Measurements from ENCODE around the gene GGT5. TPM values are rescaled to one million over a fixed set of nuclear protein-coding genes. Genes with fewer than 3 reads are reported as not detected.

Gene GGT5
- total and polyA plus RNA-seq, 2 donors (not counting 1 experiment from before 2014, with no cell fraction given): under 0.01 to 9.1 TPM

DNA sequence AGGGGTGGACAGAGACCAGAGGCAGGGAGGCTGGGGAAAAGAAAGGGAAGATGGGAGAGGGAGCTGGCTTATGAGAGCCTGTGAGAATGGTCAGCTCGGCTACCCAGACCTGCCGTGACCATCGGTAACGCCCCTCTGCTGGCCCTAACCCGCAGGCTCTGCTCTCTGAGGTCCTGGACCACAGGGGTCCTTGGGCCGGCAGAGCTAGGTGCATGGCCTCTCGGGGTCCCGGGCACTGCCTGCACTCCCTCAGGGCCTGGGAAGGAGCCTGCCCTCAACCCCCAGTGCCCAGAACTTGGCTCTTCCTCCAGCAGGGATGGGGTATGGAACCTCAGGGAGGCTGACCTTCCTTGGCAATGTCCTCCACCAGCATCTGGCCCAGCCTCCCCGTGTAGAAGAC, 13.2 kb downstream of the GGT5 start:
- no peak overlapping the region for H3K27ac ChIP-seq (ENCODE audit: insufficient read depth, low read length)
- no peak overlapping the region for H3K4me3 ChIP-seq (replicated peaks in 1 of 4; ENCODE audit: control extremely low read depth in 1 of 4, insufficient read depth in 1 of 4, low read depth in 3 of 4, low read length in 4 of 4)
- no peaks in the 10 kb centered on the region for H3K4me1 ChIP-seq (ENCODE audit: control insufficient read depth, extremely low read depth, insufficient read depth, low read length)
- no peaks in the 10 kb centered on the region for H3K36me3 ChIP-seq (ENCODE audit: control insufficient read depth, insufficient read depth, low read length)
- TF ChIP-seq, protein P1, sequence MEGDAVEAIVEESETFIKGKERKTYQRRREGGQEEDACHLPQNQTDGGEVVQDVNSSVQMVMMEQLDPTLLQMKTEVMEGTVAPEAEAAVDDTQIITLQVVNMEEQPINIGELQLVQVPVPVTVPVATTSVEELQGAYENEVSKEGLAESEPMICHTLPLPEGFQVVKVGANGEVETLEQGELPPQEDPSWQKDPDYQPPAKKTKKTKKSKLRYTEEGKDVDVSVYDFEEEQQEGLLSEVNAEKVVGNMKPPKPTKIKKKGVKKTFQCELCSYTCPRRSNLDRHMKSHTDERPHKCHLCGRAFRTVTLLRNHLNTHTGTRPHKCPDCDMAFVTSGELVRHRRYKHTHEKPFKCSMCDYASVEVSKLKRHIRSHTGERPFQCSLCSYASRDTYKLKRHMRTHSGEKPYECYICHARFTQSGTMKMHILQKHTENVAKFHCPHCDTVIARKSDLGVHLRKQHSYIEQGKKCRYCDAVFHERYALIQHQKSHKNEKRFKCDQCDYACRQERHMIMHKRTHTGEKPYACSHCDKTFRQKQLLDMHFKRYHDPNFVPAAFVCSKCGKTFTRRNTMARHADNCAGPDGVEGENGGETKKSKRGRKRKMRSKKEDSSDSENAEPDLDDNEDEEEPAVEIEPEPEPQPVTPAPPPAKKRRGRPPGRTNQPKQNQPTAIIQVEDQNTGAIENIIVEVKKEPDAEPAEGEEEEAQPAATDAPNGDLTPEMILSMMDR (conservative IDR thresholded peaks at IDR 0.05 in 1 of 2, IDR thresholded peaks at IDR 0.05 in 1 of 2; ENCODE audit: low read depth in 1 of 2, low read length in 2 of 2): no peak
- no peak for TF ChIP-seq EZH2 (IDR thresholded peaks at IDR 0.05; ENCODE audit: low read length, missing control alignments)
- no peaks in the 10 kb centered on the region for H3K9me3 ChIP-seq (ENCODE audit: control insufficient read depth, insufficient read depth, low read depth, low read length)
- no peak overlapping the region for H3K9ac ChIP-seq (ENCODE audit: insufficient read depth, low read length)
- no peaks in the 10 kb centered on the region for H3K27me3 ChIP-seq (ENCODE audit: control insufficient read depth, insufficient read depth, low read length)
- H2AFZ ChIP-seq (ENCODE audit: low read length): no peak overlapping the region
- no peaks in the 10 kb centered on the region for H4K20me1 ChIP-seq (ENCODE audit: control insufficient read depth, extremely low read depth, insufficient read depth, low read length)
- no peak for DNase-seq (ENCODE audit: low read depth in 2 of 2)
- no peaks in the 10 kb centered on the region for H3K79me2 ChIP-seq (ENCODE audit: control insufficient read depth, insufficient read depth, low read length)
- no peak overlapping the region for H3K4me2 ChIP-seq (ENCODE audit: extremely low read depth, insufficient read depth, low read length)

DNA sequence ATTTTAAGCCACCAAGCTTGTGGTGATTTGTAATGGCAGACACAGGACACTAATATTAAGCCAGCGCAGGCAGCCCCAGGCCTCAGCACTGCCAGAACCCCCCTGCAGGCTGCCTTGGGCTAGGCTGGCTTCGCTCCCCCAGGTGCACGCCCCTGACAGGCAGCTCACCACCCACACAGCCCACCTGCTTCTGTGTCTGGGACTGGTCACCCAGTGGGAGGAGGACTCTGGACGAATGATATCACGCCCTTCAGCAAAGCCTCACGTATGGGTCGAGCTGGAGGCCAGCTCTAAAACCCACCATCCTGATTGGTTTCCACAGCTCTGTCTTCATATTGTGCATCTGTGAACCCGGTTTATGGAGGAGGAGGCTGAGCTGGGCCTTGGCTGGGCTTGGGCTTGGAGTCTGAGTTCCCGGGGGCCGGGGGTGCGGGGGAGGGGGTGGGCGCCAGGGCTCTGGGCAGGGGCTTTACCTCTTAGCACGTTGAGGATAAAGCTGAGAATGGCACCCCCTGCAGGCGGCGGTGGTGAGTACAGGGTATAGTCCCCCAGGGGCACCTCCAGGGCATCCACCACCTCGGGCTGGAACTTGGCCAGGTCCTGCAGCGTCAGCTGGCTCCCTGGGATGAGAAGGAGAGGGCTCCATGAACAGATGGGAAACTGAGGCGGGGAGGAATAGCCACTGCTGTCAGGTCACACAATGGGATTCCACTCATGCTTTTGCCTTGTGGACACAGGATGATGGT, 13.8 kb downstream of the GGT5 start:
- H3K79me2 ChIP-seq (ENCODE audit: control insufficient read depth, insufficient read depth, low read length): no peaks in the 10 kb centered on the region
- no peaks in the 10 kb centered on the region for H3K4me1 ChIP-seq (ENCODE audit: control insufficient read depth, extremely low read depth, insufficient read depth, low read length)
- no peaks in the 10 kb centered on the region for H3K9me3 ChIP-seq (ENCODE audit: control insufficient read depth, insufficient read depth, low read depth, low read length)
- H3K9ac ChIP-seq (ENCODE audit: insufficient read depth, low read length): no peak overlapping the region
- DNase-seq (ENCODE audit: low read depth in 2 of 2): no peak
- H3K27ac ChIP-seq (ENCODE audit: insufficient read depth, low read length): no peak overlapping the region
- no peaks in the 10 kb centered on the region for H3K27me3 ChIP-seq (ENCODE audit: control insufficient read depth, insufficient read depth, low read length)
- H3K36me3 ChIP-seq (ENCODE audit: control insufficient read depth, insufficient read depth, low read length): no peaks in the 10 kb centered on the region
- H3K4me2 ChIP-seq (ENCODE audit: extremely low read depth, insufficient read depth, low read length): no peak overlapping the region
- H4K20me1 ChIP-seq (ENCODE audit: control insufficient read depth, extremely low read depth, insufficient read depth, low read length): no peaks in the 10 kb centered on the region
- no peak overlapping the region for H3K4me3 ChIP-seq (replicated peaks in 1 of 4; ENCODE audit: control extremely low read depth in 1 of 4, insufficient read depth in 1 of 4, low read depth in 3 of 4, low read length in 4 of 4)
- no peak overlapping the region for H2AFZ ChIP-seq (ENCODE audit: low read length)
- TF ChIP-seq, protein P1 (conservative IDR thresholded peaks at IDR 0.05 in 1 of 2, IDR thresholded peaks at IDR 0.05 in 1 of 2; ENCODE audit: low read depth in 1 of 2, low read length in 2 of 2): peak in 1 of 2 donors; percentile 21
- no peak for TF ChIP-seq EZH2 (IDR thresholded peaks at IDR 0.05; ENCODE audit: low read length, missing control alignments)

DNA sequence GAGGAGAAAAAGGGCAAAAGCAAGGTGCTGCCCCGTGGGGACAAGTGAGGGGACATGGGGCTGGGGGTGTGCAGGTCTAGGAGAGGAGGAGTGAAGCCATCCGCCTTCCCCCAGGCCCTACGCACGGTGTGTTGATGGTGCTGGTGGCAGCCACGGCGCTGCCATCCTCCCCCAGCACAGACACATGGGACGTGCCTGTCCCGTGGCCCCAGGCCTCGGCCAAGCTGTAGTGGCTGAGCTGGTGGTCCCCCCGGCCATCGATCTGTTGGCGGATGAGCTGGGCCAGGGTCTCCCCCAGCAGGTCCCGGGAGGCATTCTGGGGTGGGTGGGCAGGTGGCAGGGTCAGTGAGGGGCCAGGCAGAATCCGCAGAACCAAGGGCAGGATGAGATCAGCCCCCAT, 18.9 kb downstream of the GGT5 start:
- Histone ChIP-seq H2AFZ (ENCODE audit: low read length) (no peak overlapping the region), H3K9ac (ENCODE audit: insufficient read depth, low read length) (no peak overlapping the region), H3K4me1 (ENCODE audit: control insufficient read depth, extremely low read depth, insufficient read depth, low read length) (no peaks in the 10 kb centered on the region), H3K4me2 (ENCODE audit: extremely low read depth, insufficient read depth, low read length) (no peak overlapping the region), H3K27me3 (ENCODE audit: control insufficient read depth, insufficient read depth, low read length) (no peaks in the 10 kb centered on the region), H3K4me3 (replicated peaks in 1 of 4; ENCODE audit: control extremely low read depth in 1 of 4, insufficient read depth in 1 of 4, low read depth in 3 of 4, low read length in 4 of 4) (no peak overlapping the region), H3K9me3 (ENCODE audit: control insufficient read depth, insufficient read depth, low read depth, low read length) (no peaks in the 10 kb centered on the region), H4K20me1 (ENCODE audit: control insufficient read depth, extremely low read depth, insufficient read depth, low read length) (no peaks in the 10 kb centered on the region), H3K36me3 (ENCODE audit: control insufficient read depth, insufficient read depth, low read length) (no peaks in the 10 kb centered on the region), H3K27ac (ENCODE audit: insufficient read depth, low read length) (no peak overlapping the region), H3K79me2 (ENCODE audit: control insufficient read depth, insufficient read depth, low read length) (no peaks in the 10 kb centered on the region)
- TF ChIP-seq, protein P1 (conservative IDR thresholded peaks at IDR 0.05 in 1 of 2, IDR thresholded peaks at IDR 0.05 in 1 of 2; ENCODE audit: low read depth in 1 of 2, low read length in 2 of 2): no peak
- TF ChIP-seq EZH2 (IDR thresholded peaks at IDR 0.05; ENCODE audit: low read length, missing control alignments): no peak
- DNase-seq (ENCODE audit: low read depth in 2 of 2): no peak

Measured in fibroblast of lung (primary cell).